GM18519 (cell line): ENCODE measurements around the gene COQ10A.

Source experiments
- ATAC-seq: cut with Tn5 transposase; IDR thresholded peaks from one replicate; pipeline ENCODE4 v1.9.1; 2021; ENCODE audit warnings: mild to moderate bottlenecking, moderate library complexity; ENCODE audit not compliant: unreplicated experiment, low FRiP score

Gene COQ10A

DNA sequence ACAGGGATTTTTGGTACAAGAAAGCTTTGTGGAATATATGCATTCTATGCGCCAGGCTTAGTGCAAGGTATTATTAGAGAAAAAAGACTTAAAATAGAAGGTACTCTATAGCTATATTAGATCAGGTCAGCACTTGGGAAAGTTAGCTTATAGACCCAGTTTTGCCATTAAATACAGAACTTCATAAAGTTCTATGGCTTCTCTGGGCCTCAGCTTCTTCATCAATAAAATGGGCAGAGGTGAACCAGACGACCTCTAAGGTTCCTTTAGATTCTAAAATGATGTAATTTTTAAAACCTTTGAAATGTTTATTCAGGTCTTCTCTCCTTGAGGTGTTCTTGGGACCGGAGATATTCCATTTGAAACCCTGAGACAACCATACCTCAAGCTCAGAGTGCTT lies 42.0 kb downstream of the COQ10A start:
- ATAC-seq = no peak

DNA sequence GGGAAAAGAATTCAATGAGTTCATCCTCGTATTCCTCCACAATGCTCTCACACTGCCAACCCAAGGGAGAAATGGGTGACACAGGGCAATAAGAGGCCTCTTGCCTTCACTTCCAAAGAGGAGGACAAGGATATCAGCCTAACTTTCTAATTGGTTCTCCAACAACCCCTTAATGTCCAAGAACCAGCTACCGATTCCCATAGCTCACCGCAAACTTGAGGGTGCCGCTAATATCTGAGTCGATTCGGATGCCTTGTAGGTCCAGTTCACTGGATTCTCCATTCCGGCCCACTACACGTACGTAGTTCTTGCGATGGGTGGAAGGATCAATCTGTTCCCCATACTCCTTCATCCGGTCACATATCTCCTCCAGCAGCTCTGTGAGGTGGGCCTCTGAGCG lies 44.3 kb downstream of the COQ10A start:
- ATAC-seq = no peak

DNA sequence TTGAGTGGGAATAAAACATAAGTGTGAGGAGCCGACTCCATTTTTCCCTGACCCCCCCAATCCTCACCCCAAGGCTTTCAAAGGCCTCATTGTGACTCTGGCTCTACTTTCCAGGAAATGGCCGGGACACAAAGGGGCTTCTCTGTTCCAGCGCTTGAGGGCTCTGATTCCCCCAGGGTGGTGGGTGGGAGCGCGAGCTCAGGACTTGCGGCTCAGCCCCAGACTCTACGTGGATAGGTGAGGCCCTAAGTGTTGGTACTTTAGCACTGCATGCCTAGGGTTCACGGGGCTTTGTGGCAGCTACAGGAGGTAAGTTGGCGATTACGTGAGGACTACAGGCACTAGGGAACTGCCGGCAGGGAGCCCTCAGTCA lies 48.5 kb downstream of the COQ10A start:
- no peak for ATAC-seq

DNA sequence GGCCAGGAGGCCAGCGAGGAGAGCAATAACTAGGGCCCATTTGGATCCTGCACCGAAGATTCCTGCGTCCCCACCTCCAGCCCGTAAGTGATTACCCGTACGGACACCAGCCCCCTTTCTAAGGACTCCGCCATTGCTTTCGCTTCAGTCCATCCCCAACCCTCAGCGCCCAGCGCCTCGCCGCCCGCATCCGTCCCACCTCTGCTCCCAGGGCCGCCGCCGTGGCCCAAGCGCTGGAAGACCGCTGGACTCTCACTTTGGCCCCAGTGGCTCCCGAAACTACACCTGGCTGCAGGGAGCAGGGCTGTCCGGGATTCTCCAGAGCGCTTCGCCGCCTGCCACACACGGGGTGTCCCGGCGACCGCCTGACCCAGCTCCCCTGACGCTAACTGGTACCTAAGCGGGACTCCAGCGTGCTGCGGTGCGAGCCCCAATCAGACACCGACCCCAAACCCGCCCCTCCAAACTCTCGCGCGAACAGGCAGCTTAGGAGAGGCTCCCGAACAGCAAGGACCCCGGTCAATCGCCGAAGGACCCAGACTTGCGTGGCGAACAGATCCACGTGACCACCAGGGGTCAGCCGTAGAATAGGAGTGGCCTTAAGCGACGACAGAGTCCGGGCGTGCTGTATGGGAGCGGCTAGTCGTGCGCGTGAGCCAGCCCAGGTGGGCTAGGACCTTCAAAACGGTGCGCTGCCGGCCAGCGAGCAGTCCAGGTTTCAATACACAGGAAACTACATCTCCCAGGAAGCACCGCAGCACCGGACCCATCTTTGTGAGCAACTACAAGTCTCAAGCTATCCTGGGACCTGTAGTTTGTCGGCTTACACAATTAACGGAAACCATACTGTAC lies 49.1 kb downstream of the COQ10A start, which contains the start of gene CNPY2:
CNPY2 (minus strand) TSS at position 367 of the 852 bp plus-strand sequence. CDS start 771 bp downstream, outside the sequence.
- peak; percentile 78 for ATAC-seq

DNA sequence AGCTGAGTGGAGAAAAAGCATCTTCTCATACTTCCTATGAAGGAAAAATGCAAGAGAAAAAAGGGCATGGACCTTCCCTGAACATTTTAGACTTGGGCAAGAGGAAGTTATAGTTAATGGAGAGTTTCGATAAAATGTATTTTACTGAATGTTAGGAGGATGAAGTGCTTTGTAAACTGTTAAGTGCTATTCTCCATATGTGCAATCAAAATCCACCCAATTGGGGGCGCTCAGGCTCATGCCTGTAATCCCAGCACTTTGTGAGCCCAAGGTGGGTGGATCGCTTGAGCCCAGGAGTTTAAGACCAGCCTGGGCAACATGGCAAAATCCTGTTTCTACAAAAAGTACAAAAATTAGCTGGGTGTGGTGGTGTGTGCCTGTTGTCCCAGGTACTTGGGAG lies 50.9 kb downstream of the COQ10A start:
- no peak for ATAC-seq
